Mesenchymal stem cell (in vitro differentiated cells and primary cell): Measurements from ENCODE around the gene SDF4.

Experiments used
- DNase-seq: peaks from one replicate; pipeline ENCODE4 v3.0.0-alpha.2; 2013
- H2AFZ ChIP-seq: one replicate; pipeline ENCODE4 v1.6.1; 2013; ENCODE audit warnings: low read depth, mild to moderate bottlenecking, control low read depth, inconsistent platforms, low read length, moderate library complexity
- H2AK5ac ChIP-seq: 2 replicates; pipeline ENCODE4 v1.6.1; 2013; ENCODE audit warnings: low read length, moderate library complexity, mild to moderate bottlenecking, inconsistent platforms; ENCODE audit not compliant: severe bottlenecking
- H2BK120ac ChIP-seq: one replicate; pipeline ENCODE4 v1.6.1; 2013; ENCODE audit warnings: low read depth, mild to moderate bottlenecking, inconsistent platforms, low read length, moderate library complexity
- H2BK12ac ChIP-seq, 2 experiments: one replicate each; pipeline ENCODE4 v1.6.1; 2013; ENCODE audit warnings: inconsistent platforms in 2 of 2, low read length in 2 of 2, mild to moderate bottlenecking in 2 of 2, moderate library complexity in 2 of 2, control low read depth in 1 of 2
- H2BK15ac ChIP-seq: one replicate; pipeline ENCODE4 v1.6.1; 2013; ENCODE audit warnings: mild to moderate bottlenecking, low read depth, inconsistent platforms; ENCODE audit not compliant: poor library complexity, severe bottlenecking
- H2BK5ac ChIP-seq: 2 replicates; pipeline ENCODE4 v1.6.1; 2013; ENCODE audit warnings: low read depth, mild to moderate bottlenecking, low read length, control low read depth, inconsistent platforms; ENCODE audit not compliant: poor library complexity, severe bottlenecking
- H3K14ac ChIP-seq, 2 experiments: one replicate each; pipeline ENCODE4 v1.6.1; 2013; ENCODE audit warnings: inconsistent platforms in 2 of 2, low read length in 2 of 2, control low read depth in 1 of 2, mild to moderate bottlenecking in 1 of 2, moderate library complexity in 1 of 2
- H3K18ac ChIP-seq, 2 experiments: one replicate each; pipeline ENCODE4 v1.6.1; 2013; ENCODE audit warnings: inconsistent platforms in 2 of 2, low read length in 2 of 2, control low read depth in 1 of 2, low read depth in 1 of 2, mild to moderate bottlenecking in 1 of 2
- H3K23ac ChIP-seq, 2 experiments: one replicate each; pipeline ENCODE4 v1.6.1; 2013; ENCODE audit warnings: inconsistent platforms in 2 of 2, low read length in 2 of 2, mild to moderate bottlenecking in 2 of 2, moderate library complexity in 2 of 2, control low read depth in 1 of 2
- H3K27ac ChIP-seq: 2 replicates; pipeline ENCODE4 v1.5.1; 2013; ENCODE audit warnings: mild to moderate bottlenecking, moderate library complexity, low read length, control low read depth, inconsistent platforms; ENCODE audit not compliant: poor library complexity, severe bottlenecking
- H3K27me3 ChIP-seq, 2 experiments: 2 replicates each; pipeline versions ENCODE4 v1.6.1 to v1.7.0; 2013; ENCODE audit warnings: low read length in 2 of 2, mild to moderate bottlenecking in 2 of 2, moderate library complexity in 2 of 2, control low read depth in 1 of 2, inconsistent platforms in 1 of 2; ENCODE audit not compliant: control insufficient read depth in 1 of 2, insufficient read depth in 1 of 2
- H3K36me3 ChIP-seq, 2 experiments: 2 replicates each; pipeline versions ENCODE4 v1.6.1 to v1.7.0; 2013; ENCODE audit warnings: low read length in 2 of 2, control low read depth in 1 of 2, inconsistent platforms in 1 of 2, low read depth in 1 of 2, mild to moderate bottlenecking in 1 of 2; ENCODE audit not compliant: insufficient read depth in 2 of 2, control insufficient read depth in 1 of 2
- H3K4ac ChIP-seq, 2 experiments: one replicate each; pipeline ENCODE4 v1.6.1; 2013; ENCODE audit warnings: inconsistent platforms in 2 of 2, low read length in 2 of 2, mild to moderate bottlenecking in 2 of 2, moderate library complexity in 2 of 2, control low read depth in 1 of 2, low read depth in 1 of 2
- H3K4me1 ChIP-seq: 2 replicates; pipeline ENCODE4 v1.6.1; 2013; ENCODE audit warnings: low read depth, low read length, control low read depth; ENCODE audit not compliant: control insufficient read depth, insufficient read depth
- H3K4me2 ChIP-seq: 2 replicates; pipeline ENCODE4 v1.6.1; 2013; ENCODE audit warnings: low read length, mild to moderate bottlenecking, inconsistent platforms; ENCODE audit not compliant: poor library complexity, severe bottlenecking
- H3K4me3 ChIP-seq, 2 experiments: 2 replicates each; pipeline versions ENCODE4 v1.5.1 to v1.7.0; 2013; ENCODE audit warnings: low read length in 2 of 2, mild to moderate bottlenecking in 2 of 2, control low read depth in 1 of 2, low read depth in 1 of 2; ENCODE audit not compliant: insufficient read depth in 1 of 2
- H3K79me1 ChIP-seq: replicated peaks from 2 replicates; pipeline ENCODE4 v1.6.1; 2013; ENCODE audit warnings: mild to moderate bottlenecking, control low read depth, low read length, inconsistent platforms; ENCODE audit not compliant: poor library complexity, severe bottlenecking
- H3K9ac ChIP-seq: 2 replicates; pipeline ENCODE4 v1.7.0; 2013; ENCODE audit warnings: mild to moderate bottlenecking, low read length, moderate library complexity
- H3K9me3 ChIP-seq: 2 replicates; pipeline ENCODE4 v1.7.0; 2013; ENCODE audit warnings: mild to moderate bottlenecking, low read length; ENCODE audit not compliant: control insufficient read depth
- H4K8ac ChIP-seq: one replicate; pipeline ENCODE4 v1.6.1; 2013; ENCODE audit warnings: inconsistent platforms, mild to moderate bottlenecking, low read length, moderate library complexity
- H4K91ac ChIP-seq: one replicate; pipeline ENCODE4 v1.6.1; 2013; ENCODE audit warnings: mild to moderate bottlenecking, low read length, inconsistent platforms
- WGBS: methylation state at CpG from one replicate; pipeline ENCODE4 v1.1.7; 2013; ENCODE audit warnings: mixed read lengths; 5-methylcytosine and 5-hydroxymethylcytosine counted together

The SDF4 gene

GRCh38 chr1:1206376-1206965 lies 25.3 kb downstream of the SDF4 start, which contains the start of gene TNFRSF18:
Gene TNFRSF18 (minus strand): TSS chr1:1206592. CDS start chr1:1206571, 21 bp downstream.
- Histone ChIP-seq H2AFZ (no peak within 1 kb of the TSS), H2BK5ac (peak within 1 kb of the TSS; percentile 15), H3K4ac (no peak within 1 kb of the TSS), H3K4me2 (peak within 1 kb of the TSS; percentile 59), H3K27me3 (peaks cover 0 to 52% of the 10 kb centered on the region in 2 experiments), H2BK12ac (peak within 1 kb of the TSS in 1 of 2 experiments; percentile 32), H3K14ac (no peak within 1 kb of the TSS), H2AK5ac (peak within 1 kb of the TSS; percentile 66), H3K27ac (no peak within 1 kb of the TSS), H2BK15ac (no peak within 1 kb of the TSS), H3K23ac (no peak within 1 kb of the TSS), H3K4me1 (peaks cover 66% of the 10 kb centered on the region), H3K9me3 (no peaks in the 10 kb centered on the region), H4K8ac (no peak within 1 kb of the TSS), H3K4me3 (peak within 1 kb of the TSS in 1 of 2 experiments; percentile 42), H3K9ac (no peak within 1 kb of the TSS), H3K36me3 (no peaks in the 10 kb centered on the region), H2BK120ac (no peak within 1 kb of the TSS), H3K79me1 (no peaks in the 10 kb centered on the region), H4K91ac (peak within 1 kb of the TSS; percentile 12), H3K18ac (peak within 1 kb of the TSS in 1 of 2 experiments; percentile 38)
- WGBS, result 12% methylated on average over 49 of the region's 49 CpGs
- no peak for DNase-seq

- peak overlapping the region; percentile 15 for H2BK5ac ChIP-seq
- peak overlapping the region; percentile 12 for H4K91ac ChIP-seq
- H3K4me1 ChIP-seq, result peaks cover 72% of the 10 kb centered on the region
- H3K4ac ChIP-seq, result no peak overlapping the region
- H2AFZ ChIP-seq, result no peak overlapping the region
- no peak overlapping the region for H3K27ac ChIP-seq
- H2BK15ac ChIP-seq, result no peak overlapping the region
- H3K4me3 ChIP-seq, result peak overlapping the region in 1 of 2 experiments; percentile 42
- H3K79me1 ChIP-seq, result no peaks in the 10 kb centered on the region
- H3K23ac ChIP-seq, result no peak overlapping the region
- no peak overlapping the region for H2BK120ac ChIP-seq
- H2AK5ac ChIP-seq, result peak overlapping the region; percentile 66
- peak overlapping the region; percentile 59 for H3K4me2 ChIP-seq
- H3K36me3 ChIP-seq, result no peaks in the 10 kb centered on the region
- no peak overlapping the region for H4K8ac ChIP-seq
- H2BK12ac ChIP-seq, result no peak overlapping the region
- H3K18ac ChIP-seq, result peak overlapping the region in 1 of 2 experiments; percentile 38
- WGBS, result 34% methylated on average over 27 of the region's 31 CpGs
- peaks cover 0 to 53% of the 10 kb centered on the region in 2 experiments for H3K27me3 ChIP-seq
- H3K14ac ChIP-seq, result no peak overlapping the region
- no peaks in the 10 kb centered on the region for H3K9me3 ChIP-seq
- DNase-seq, result no peak
- no peak overlapping the region for H3K9ac ChIP-seq
Measured at GRCh38 chr1:1205769-1206375, 25.9 kb downstream of the SDF4 start.

- no peak overlapping the region for H2AFZ ChIP-seq
- no peak overlapping the region for H3K9ac ChIP-seq
- H3K4me1 ChIP-seq, result peaks cover 75% of the 10 kb centered on the region
- no peak overlapping the region for H2BK5ac ChIP-seq
- no peaks in the 10 kb centered on the region for H3K79me1 ChIP-seq
- DNase-seq, result no peak
- no peak overlapping the region for H2AK5ac ChIP-seq
- no peak overlapping the region for H3K4ac ChIP-seq
- H3K27ac ChIP-seq, result no peak overlapping the region
- no peak overlapping the region for H3K18ac ChIP-seq
- no peak overlapping the region for H2BK12ac ChIP-seq
- H3K9me3 ChIP-seq, result no peaks in the 10 kb centered on the region
- H3K23ac ChIP-seq, result no peak overlapping the region
- no peak overlapping the region for H2BK120ac ChIP-seq
- H4K8ac ChIP-seq, result no peak overlapping the region
- no peaks in the 10 kb centered on the region for H3K36me3 ChIP-seq
- H3K4me2 ChIP-seq, result no peak overlapping the region
- WGBS, result 86% methylated on average over 19 of the region's 19 CpGs
- peaks cover 0 to 57% of the 10 kb centered on the region in 2 experiments for H3K27me3 ChIP-seq
- no peak overlapping the region for H2BK15ac ChIP-seq
- H3K4me3 ChIP-seq, result no peak overlapping the region
- H4K91ac ChIP-seq, result no peak overlapping the region
- H3K14ac ChIP-seq, result no peak overlapping the region
Measured at GRCh38 chr1:1204998-1205768, 26.6 kb downstream of the SDF4 start.

- no peak for DNase-seq
- Histone ChIP-seq H3K36me3 (no peaks in the 10 kb centered on the region), H2AFZ (no peak overlapping the region), H3K4me2 (no peak overlapping the region), H3K79me1 (no peaks in the 10 kb centered on the region), H2BK120ac (no peak overlapping the region), H2BK15ac (no peak overlapping the region), H3K9me3 (no peaks in the 10 kb centered on the region), H3K9ac (no peak overlapping the region), H2BK12ac (no peak overlapping the region), H3K4me1 (peaks cover 75% of the 10 kb centered on the region), H4K8ac (no peak overlapping the region), H3K27me3 (peaks cover 0 to 63% of the 10 kb centered on the region in 2 experiments), H3K4me3 (no peak overlapping the region), H2BK5ac (no peak overlapping the region), H3K14ac (no peak overlapping the region), H3K18ac (no peak overlapping the region), H4K91ac (no peak overlapping the region), H2AK5ac (no peak overlapping the region), H3K27ac (no peak overlapping the region), H3K23ac (no peak overlapping the region), H3K4ac (no peak overlapping the region)
- WGBS, result 92% methylated on average over 7 of the region's 8 CpGs
Measured at GRCh38 chr1:1204425-1204920, 27.3 kb downstream of the SDF4 start.
